ENCODE results near the gene INPP5F. TPM values are rescaled to one million over a fixed set of nuclear protein-coding genes. Genes with fewer than 3 reads are reported as not detected.

INPP5F gene
- total RNA-seq, 2 donors from 2014 or later: 3.6 to 7.8 TPM

- H3K36me3 ChIP-seq (replicated peaks in 1 of 2; ENCODE audit: insufficient read depth in 1 of 2, low read depth in 2 of 2): peaks cover 6 to 14% of the 10 kb centered on the region in 2 donors
- no peaks in the 10 kb centered on the region for H3K4me1 ChIP-seq
- intact Hi-C loops (cut with DNase I): no loop called here
- H3K27ac ChIP-seq: no peak overlapping the region
- no peaks in the 10 kb centered on the region for H3K9me3 ChIP-seq
- ATAC-seq (no peak), DNase-seq (no peak)
- H3K4me3 ChIP-seq: no peak overlapping the region
- TF ChIP-seq POLR2A (IDR thresholded peaks at IDR 0.05) (no peak), CTCF (IDR thresholded peaks at IDR 0.05) (no peak)
- 90 to 93% methylated on average over 6 of the region's 6 CpGs for WGBS, 2 donors
- no peaks in the 10 kb centered on the region for H3K27me3 ChIP-seq
Measured at GRCh38 chr10:119826771-119827170, 100.9 kb downstream of the INPP5F start.

GRCh38 chr10:119827430-119827829 is 101.6 kb downstream of the INPP5F start:
- Histone ChIP-seq H3K36me3 (replicated peaks in 1 of 2; ENCODE audit: insufficient read depth in 1 of 2, low read depth in 2 of 2) (peaks cover 6 to 18% of the 10 kb centered on the region in 2 donors), H3K9me3 (no peaks in the 10 kb centered on the region), H3K27me3 (no peaks in the 10 kb centered on the region), H3K27ac (no peak overlapping the region), H3K4me1 (no peaks in the 10 kb centered on the region), H3K4me3 (no peak overlapping the region)
- TF ChIP-seq CTCF (IDR thresholded peaks at IDR 0.05) (no peak), POLR2A (IDR thresholded peaks at IDR 0.05) (no peak)
- 86 to 90% methylated on average over 4 of the region's 4 CpGs for WGBS, 2 donors
- DNase-seq (no peak), ATAC-seq (no peak)
- intact Hi-C loops (cut with DNase I): no loop called here

- H3K9me3 ChIP-seq: no peaks in the 10 kb centered on the region
- H3K27me3 ChIP-seq: no peaks in the 10 kb centered on the region
- intact Hi-C loops (cut with DNase I): no loop called here
- H3K36me3 ChIP-seq (replicated peaks in 1 of 2; ENCODE audit: insufficient read depth in 1 of 2, low read depth in 2 of 2): peaks cover 6 to 20% of the 10 kb centered on the region in 2 donors
- 86 to 90% methylated on average over 7 of the region's 7 CpGs for WGBS, 2 donors
- DNase-seq: no peak
- H3K4me3 ChIP-seq: no peak overlapping the region
- H3K27ac ChIP-seq: no peak overlapping the region
- no peak for ATAC-seq
- no peak for TF ChIP-seq POLR2A (IDR thresholded peaks at IDR 0.05)
- TF ChIP-seq CTCF (IDR thresholded peaks at IDR 0.05): no peak
- H3K4me1 ChIP-seq: no peaks in the 10 kb centered on the region
Measured at GRCh38 chr10:119829429-119829828, 103.6 kb downstream of the INPP5F start.

- 86 to 89% methylated on average over 4 of the region's 4 CpGs for WGBS, 2 donors
- Histone ChIP-seq H3K4me3 (no peak overlapping the region), H3K9me3 (no peaks in the 10 kb centered on the region), H3K27me3 (no peaks in the 10 kb centered on the region), H3K4me1 (no peaks in the 10 kb centered on the region), H3K27ac (no peak overlapping the region), H3K36me3 (replicated peaks in 1 of 2; ENCODE audit: insufficient read depth in 1 of 2, low read depth in 2 of 2) (peaks cover 6 to 24% of the 10 kb centered on the region in 2 donors)
- intact Hi-C loops (cut with DNase I): no loop called here
- DNase-seq: no peak
- TF ChIP-seq POLR2A (IDR thresholded peaks at IDR 0.05): no peak
- TF ChIP-seq CTCF (IDR thresholded peaks at IDR 0.05): no peak
- no peak for ATAC-seq
Measured at GRCh38 chr10:119830851-119831250, 105.0 kb downstream of the INPP5F start.

GRCh38 chr10:119831656-119832055 is 105.8 kb downstream of the INPP5F start:
- Histone ChIP-seq H3K36me3 (replicated peaks in 1 of 2; ENCODE audit: insufficient read depth in 1 of 2, low read depth in 2 of 2) (peaks cover 6 to 31% of the 10 kb centered on the region in 2 donors), H3K4me3 (no peak overlapping the region), H3K9me3 (no peaks in the 10 kb centered on the region), H3K27me3 (no peaks in the 10 kb centered on the region), H3K4me1 (no peaks in the 10 kb centered on the region), H3K27ac (no peak overlapping the region)
- ATAC-seq: no peak
- intact Hi-C loops (cut with DNase I): no loop called here
- DNase-seq: no peak
- TF ChIP-seq CTCF (IDR thresholded peaks at IDR 0.05): no peak
- no peak for TF ChIP-seq POLR2A (IDR thresholded peaks at IDR 0.05)
- 83 to 85% methylated on average over 11 of the region's 11 CpGs for WGBS, 2 donors
